Raji (cell line): Measurements from ENCODE around the gene RUFY3.

Experiments
- POLR2A ChIP-seq: IDR thresholded peaks from 2 replicates; pipeline ENCODE4 v1.6.1; 2011; ENCODE audit warnings: low read depth, low read length, control low read depth; ENCODE audit not compliant: insufficient read depth

Gene RUFY3

GRCh38 chr4:70704215-70704930, 17.4 kb upstream of the RUFY3 start:
- peak; percentile 57 for TF ChIP-seq POLR2A

GRCh38 chr4:70704931-70705182, 16.9 kb upstream of the RUFY3 start:
- no peak for TF ChIP-seq POLR2A

- 0 out of 2 replicates have a peak, but pooled peaks have one; percentile 45 for TF ChIP-seq POLR2A
Observed at GRCh38 chr4:70705183-70706043, 16.4 kb upstream of the RUFY3 start.

GRCh38 chr4:70706044-70706461, 15.7 kb upstream of the RUFY3 start:
- TF ChIP-seq POLR2A, result no peak

GRCh38 chr4:70706516-70706915, 15.2 kb upstream of the RUFY3 start:
- no peak for TF ChIP-seq POLR2A

GRCh38 chr4:70709611-70710205, 12.1 kb upstream of the RUFY3 start:
- TF ChIP-seq POLR2A, result no peak

- no peak for TF ChIP-seq POLR2A
Observed at GRCh38 chr4:70711599-70711998, 10.2 kb upstream of the RUFY3 start.

GRCh38 chr4:70712150-70712549, 9.6 kb upstream of the RUFY3 start:
- TF ChIP-seq POLR2A, result no peak

- no peak for TF ChIP-seq POLR2A
Observed at GRCh38 chr4:70712604-70713452, 8.9 kb upstream of the RUFY3 start.

GRCh38 chr4:70713453-70714078, 8.2 kb upstream of the RUFY3 start:
- no peak for TF ChIP-seq POLR2A

GRCh38 chr4:70714079-70714887, 7.5 kb upstream of the RUFY3 start:
- no peak for TF ChIP-seq POLR2A

- TF ChIP-seq POLR2A, result no peak
Observed at GRCh38 chr4:70715097-70715496, 6.7 kb upstream of the RUFY3 start.

- no peak for TF ChIP-seq POLR2A
Observed at GRCh38 chr4:70718811-70719604, 2.8 kb upstream of the RUFY3 start.
